Measurements from ENCODE around the gene NOTCH2. TPM values are rescaled to one million over a fixed set of nuclear protein-coding genes. Genes with fewer than 3 reads are reported as not detected.

NOTCH2 gene
- total RNA-seq, 1 experiment from 2014 or later: 55.7 TPM

- CTCF ChIA-PET: no interaction called here
- H3K27me3 ChIP-seq (replicated peaks; ENCODE audit: insufficient read depth, low read depth, low read length, poor library complexity): no peaks in the 10 kb centered on the region
- H3K27ac ChIP-seq (ENCODE audit: low read depth, low read length, poor library complexity, severe bottlenecking): no peak overlapping the region
- peaks cover 7% of the 10 kb centered on the region for H3K36me3 ChIP-seq (ENCODE audit: insufficient read depth, low read length, poor library complexity, severe bottlenecking)
- DNase-seq (ENCODE audit: low spot score): no peak
- H3K9me3 ChIP-seq (ENCODE audit: low read depth, low read length, poor library complexity, severe bottlenecking): no peaks in the 10 kb centered on the region
- BruUV-seq (replicated peaks): no TSS peak
- H3K4me3 ChIP-seq (ENCODE audit: low read depth, low read length, poor library complexity, severe bottlenecking): no peak overlapping the region
- TF ChIP-seq, protein P1, sequence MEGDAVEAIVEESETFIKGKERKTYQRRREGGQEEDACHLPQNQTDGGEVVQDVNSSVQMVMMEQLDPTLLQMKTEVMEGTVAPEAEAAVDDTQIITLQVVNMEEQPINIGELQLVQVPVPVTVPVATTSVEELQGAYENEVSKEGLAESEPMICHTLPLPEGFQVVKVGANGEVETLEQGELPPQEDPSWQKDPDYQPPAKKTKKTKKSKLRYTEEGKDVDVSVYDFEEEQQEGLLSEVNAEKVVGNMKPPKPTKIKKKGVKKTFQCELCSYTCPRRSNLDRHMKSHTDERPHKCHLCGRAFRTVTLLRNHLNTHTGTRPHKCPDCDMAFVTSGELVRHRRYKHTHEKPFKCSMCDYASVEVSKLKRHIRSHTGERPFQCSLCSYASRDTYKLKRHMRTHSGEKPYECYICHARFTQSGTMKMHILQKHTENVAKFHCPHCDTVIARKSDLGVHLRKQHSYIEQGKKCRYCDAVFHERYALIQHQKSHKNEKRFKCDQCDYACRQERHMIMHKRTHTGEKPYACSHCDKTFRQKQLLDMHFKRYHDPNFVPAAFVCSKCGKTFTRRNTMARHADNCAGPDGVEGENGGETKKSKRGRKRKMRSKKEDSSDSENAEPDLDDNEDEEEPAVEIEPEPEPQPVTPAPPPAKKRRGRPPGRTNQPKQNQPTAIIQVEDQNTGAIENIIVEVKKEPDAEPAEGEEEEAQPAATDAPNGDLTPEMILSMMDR (conservative IDR thresholded peaks at IDR 0.05; ENCODE audit: low read depth, low read length): no peak
- TF ChIP-seq EZH2 (IDR thresholded peaks at IDR 0.05; ENCODE audit: borderline replicate concordance, low read depth, low read length, poor library complexity, severe bottlenecking): no peak
- intact Hi-C loops (cut with micrococcal nuclease; ENCODE audit: unreplicated experiment): no loop called here
- H3K4me1 ChIP-seq (ENCODE audit: insufficient read depth, low read length, poor library complexity, severe bottlenecking): peaks cover 6% of the 10 kb centered on the region
- POLR2A ChIA-PET (ENCODE audit: low non-redundant PET): no interaction called here
These were observed 81.0 kb downstream of the NOTCH2 start for GRCh38 chr1:119988306-119989062.

- POLR2A ChIA-PET (ENCODE audit: low non-redundant PET): no interaction called here
- H3K9me3 ChIP-seq (ENCODE audit: low read depth, low read length, poor library complexity, severe bottlenecking): no peaks in the 10 kb centered on the region
- no peak for DNase-seq (ENCODE audit: low spot score)
- H3K36me3 ChIP-seq (ENCODE audit: insufficient read depth, low read length, poor library complexity, severe bottlenecking): peaks cover 7% of the 10 kb centered on the region
- H3K4me1 ChIP-seq (ENCODE audit: insufficient read depth, low read length, poor library complexity, severe bottlenecking): peaks cover 6% of the 10 kb centered on the region
- no TSS peak for BruUV-seq (replicated peaks)
- H3K27me3 ChIP-seq (replicated peaks; ENCODE audit: insufficient read depth, low read depth, low read length, poor library complexity): no peaks in the 10 kb centered on the region
- no peak for TF ChIP-seq EZH2 (IDR thresholded peaks at IDR 0.05; ENCODE audit: borderline replicate concordance, low read depth, low read length, poor library complexity, severe bottlenecking)
- TF ChIP-seq, protein P1 (conservative IDR thresholded peaks at IDR 0.05; ENCODE audit: low read depth, low read length): no peak
- H3K4me3 ChIP-seq (ENCODE audit: low read depth, low read length, poor library complexity, severe bottlenecking): no peak overlapping the region
- CTCF ChIA-PET: no interaction called here
- H3K27ac ChIP-seq (ENCODE audit: low read depth, low read length, poor library complexity, severe bottlenecking): no peak overlapping the region
- intact Hi-C loops (cut with micrococcal nuclease; ENCODE audit: unreplicated experiment): no loop called here
These were observed 81.8 kb downstream of the NOTCH2 start for GRCh38 chr1:119987686-119988085.

DNA sequence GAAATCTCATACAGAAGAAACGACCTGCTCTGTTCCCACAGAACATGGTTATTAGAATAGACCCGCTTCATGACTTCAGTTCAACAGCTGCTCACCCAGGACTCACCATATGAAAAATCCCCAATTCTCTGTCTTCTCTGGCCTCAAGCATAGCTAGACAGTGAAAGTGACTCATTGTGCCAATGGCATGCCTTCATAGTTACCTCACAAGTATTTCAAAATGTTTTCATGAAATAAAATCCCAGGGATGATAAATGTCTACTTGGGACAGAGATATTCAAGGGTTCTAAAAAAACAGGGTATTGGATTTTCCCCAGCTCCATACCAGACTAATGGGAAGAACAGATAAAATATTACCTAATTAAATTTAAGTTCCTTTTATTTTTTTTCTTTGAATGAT, 82.3 kb downstream of the NOTCH2 start:
- no peak for TF ChIP-seq EZH2 (IDR thresholded peaks at IDR 0.05; ENCODE audit: borderline replicate concordance, low read depth, low read length, poor library complexity, severe bottlenecking)
- TF ChIP-seq, protein P1 (conservative IDR thresholded peaks at IDR 0.05; ENCODE audit: low read depth, low read length): no peak
- Histone ChIP-seq H3K27ac (ENCODE audit: low read depth, low read length, poor library complexity, severe bottlenecking) (no peak overlapping the region), H3K4me1 (ENCODE audit: insufficient read depth, low read length, poor library complexity, severe bottlenecking) (peaks cover 6% of the 10 kb centered on the region), H3K36me3 (ENCODE audit: insufficient read depth, low read length, poor library complexity, severe bottlenecking) (peaks cover 7% of the 10 kb centered on the region), H3K4me3 (ENCODE audit: low read depth, low read length, poor library complexity, severe bottlenecking) (no peak overlapping the region), H3K9me3 (ENCODE audit: low read depth, low read length, poor library complexity, severe bottlenecking) (no peaks in the 10 kb centered on the region), H3K27me3 (replicated peaks; ENCODE audit: insufficient read depth, low read depth, low read length, poor library complexity) (no peaks in the 10 kb centered on the region)
- DNase-seq (ENCODE audit: low spot score): no peak
- intact Hi-C loops (cut with micrococcal nuclease; ENCODE audit: unreplicated experiment): no loop called here
- ChIA-PET CTCF (no interaction called here), POLR2A (ENCODE audit: low non-redundant PET) (no interaction called here)
- no TSS peak for BruUV-seq (replicated peaks)
